Esophagus squamous epithelium (tissue), 5 donors: Measurements from ENCODE around the gene MAP3K5. TPM values are rescaled to one million over a fixed set of nuclear protein-coding genes. Genes with fewer than 3 reads are reported as not detected.
"Not testable (repeated sequence)": the region's sequence is repeated elsewhere in the genome, so short reads cannot be mapped to it uniquely, and the experiment has no call there.

Experiments
- DNase-seq: peaks from one replicate; lab custom pipeline; 2025; lab: John Stamatoyannopoulos, UW
- H3K27ac ChIP-seq, 4 donors: fragments of 200-600 bp; sonication (generic); one replicate each; pipeline ENCODE4 v1.5.1; 2016 to 2019; ENCODE audit warnings: mild to moderate bottlenecking in 1 of 4
- H3K27me3 ChIP-seq, 4 donors: fragments of 200-600 bp; sonication (generic); 1 replicate in 3 of 4; 2 replicates in 1 of 4; pipeline versions ENCODE4 v1.5.1 to v1.6.0; 2017 to 2021; ENCODE audit warnings: antibody characterized with exemption in 1 of 4
- H3K36me3 ChIP-seq, 3 donors: fragments of 200-600 bp; sonication (generic); one replicate each; pipeline ENCODE4 v1.5.1; 2016 to 2019
- H3K4me1 ChIP-seq, 3 donors: fragments of 200-600 bp; sonication (generic); one replicate each; pipeline ENCODE4 v1.5.1; 2017 to 2019
- H3K4me3 ChIP-seq, 4 donors: fragments of 200-600 bp; sonication (generic); 1 replicate in 3 of 4; 2 replicates in 1 of 4; pipeline ENCODE4 v1.5.1; 2016 to 2019; ENCODE audit warnings: mild to moderate bottlenecking in 2 of 4, moderate library complexity in 1 of 4
- H3K9me3 ChIP-seq, 3 donors: fragments of 200-600 bp; sonication (generic); one replicate each; pipeline ENCODE4 v1.5.1; 2016 to 2019
- CTCF ChIP-seq, 6 experiments: fragments of 450-650 bp in 4 of 6; fragments of 200-600 bp in 2 of 6; sonication (generic) in 2 of 6; IDR thresholded peaks; one replicate each; pipeline ENCODE4 v1.5.1; 2016 to 2019; ENCODE audit warnings: antibody characterized with exemption in 6 of 6, mild to moderate bottlenecking in 4 of 6, moderate library complexity in 4 of 6
- POLR2A ChIP-seq, 4 donors: fragments of 450-650 bp; IDR thresholded peaks; one replicate each; pipeline ENCODE4 v1.6.1; 2017; ENCODE audit warnings: antibody characterized with exemption in 4 of 4, mild to moderate bottlenecking in 4 of 4, moderate library complexity in 3 of 4
- WGBS, 2 donors: methylation state at CpG; one replicate each; pipeline ENCODE4 v1.1.5; 2018; 5-methylcytosine and 5-hydroxymethylcytosine counted together
- intact Hi-C: fragments of 100-400 bp; cut with DNase I; formaldehyde crosslinking; loops from one replicate; pipeline ENCODE4 v1.15.0; 2022
- total RNA-seq, 4 donors: library from RNA; depleted of rRNA; stranded (reverse); fragments of >200 nt; gene quantifications; one replicate each; pipeline ENCODE4 v1.1.0, GENCODE V29; 2016
- donor health status: DM: yes; HTN: yes; CAD: no.

The MAP3K5 gene
- total RNA-seq, 4 donors from 2014 or later, result 9.2 to 22.9 (median 20.9) TPM

GRCh38 chr6:136699358-136699757 lies 92.9 kb downstream of the MAP3K5 start:
- H3K4me1 ChIP-seq, result peaks cover 4 to 53% (median 8%) of the 10 kb centered on the region in 3 donors
- H3K27me3 ChIP-seq, result no peaks in the 10 kb centered on the region
- DNase-seq, result no peak

GRCh38 chr6:136696783-136697364 lies 95.4 kb downstream of the MAP3K5 start:
- peak overlapping the region; percentile 55 to 72 (median 62) for H3K27ac ChIP-seq
- H3K4me3 ChIP-seq, result no peak overlapping the region
- no peak for TF ChIP-seq CTCF (IDR thresholded peaks at IDR 0.05)
- TF ChIP-seq POLR2A (IDR thresholded peaks at IDR 0.05), result no peak
- peaks cover 8 to 74% (median 13%) of the 10 kb centered on the region in 3 donors for H3K4me1 ChIP-seq
- peaks cover 0 to 17% (median 4%) of the 10 kb centered on the region in 3 donors for H3K36me3 ChIP-seq
- H3K9me3 ChIP-seq, result no peaks in the 10 kb centered on the region
- intact Hi-C loops, result no loop called here
- H3K27me3 ChIP-seq, result no peaks in the 10 kb centered on the region
- no peak for DNase-seq
- WGBS, 2 donors, result 40 to 68% methylated on average over 7 of the region's 7 CpGs

More at GRCh38 chr6:136699358-136699757, 92.9 kb downstream of the MAP3K5 start:
- Histone ChIP-seq H3K36me3 (peaks cover 0 to 6% (median 0%) of the 10 kb centered on the region in 3 donors), H3K9me3 (no peaks in the 10 kb centered on the region), H3K27ac (no peak overlapping the region), H3K4me3 (no peak overlapping the region)
- intact Hi-C loops, result no loop called here
- 73 to 82% methylated on average over 4 to 5 of the region's 5 CpGs for WGBS, 2 donors
- no peak for TF ChIP-seq CTCF (IDR thresholded peaks at IDR 0.05)
- TF ChIP-seq POLR2A (IDR thresholded peaks at IDR 0.05), result no peak

- TF ChIP-seq POLR2A (IDR thresholded peaks at IDR 0.05) (no peak), CTCF (IDR thresholded peaks at IDR 0.05) (no peak)
- intact Hi-C loops, result no loop called here
- DNase-seq, result no peak
- no peak overlapping the region for H3K4me3 ChIP-seq
- WGBS, 2 donors, result 31 to 37% methylated on average over 2 of the region's 2 CpGs
- no peaks in the 10 kb centered on the region for H3K27me3 ChIP-seq
- peak overlapping the region; percentile 18 to 72 (median 56) for H3K27ac ChIP-seq
- peaks cover 0 to 17% (median 4%) of the 10 kb centered on the region in 3 donors for H3K36me3 ChIP-seq
- H3K9me3 ChIP-seq, result no peaks in the 10 kb centered on the region
- H3K4me1 ChIP-seq, result peaks cover 8 to 74% (median 13%) of the 10 kb centered on the region in 3 donors
Observed at GRCh38 chr6:136696238-136696637, 96.0 kb downstream of the MAP3K5 start.

GRCh38 chr6:136695412-136695811 lies 96.9 kb downstream of the MAP3K5 start:
- no peaks in the 10 kb centered on the region for H3K27me3 ChIP-seq
- no peak overlapping the region for H3K4me3 ChIP-seq
- TF ChIP-seq POLR2A (IDR thresholded peaks at IDR 0.05) (no peak), CTCF (IDR thresholded peaks at IDR 0.05) (no peak)
- H3K9me3 ChIP-seq, result no peaks in the 10 kb centered on the region
- peaks cover 0 to 17% (median 4%) of the 10 kb centered on the region in 3 donors for H3K36me3 ChIP-seq
- intact Hi-C loops, result no loop called here
- peaks cover 8 to 66% (median 13%) of the 10 kb centered on the region in 3 donors for H3K4me1 ChIP-seq
- DNase-seq, result no peak
- 91 to 92% methylated on average over 2 of the region's 2 CpGs for WGBS, 2 donors
- H3K27ac ChIP-seq, result no peak overlapping the region

GRCh38 chr6:136693090-136693489 lies 99.2 kb downstream of the MAP3K5 start:
- peaks cover 8 to 54% (median 9%) of the 10 kb centered on the region in 3 donors for H3K4me1 ChIP-seq
- H3K9me3 ChIP-seq, result no peaks in the 10 kb centered on the region
- no peaks in the 10 kb centered on the region for H3K27me3 ChIP-seq
- no peak overlapping the region for H3K27ac ChIP-seq
- no peak for DNase-seq
- peaks cover 0 to 21% (median 4%) of the 10 kb centered on the region in 3 donors for H3K36me3 ChIP-seq
- no peak for TF ChIP-seq POLR2A (IDR thresholded peaks at IDR 0.05)
- no peak for TF ChIP-seq CTCF (IDR thresholded peaks at IDR 0.05)
- intact Hi-C loops, result no loop called here
- no peak overlapping the region for H3K4me3 ChIP-seq

- Histone ChIP-seq H3K4me1 (peaks cover 3 to 45% (median 21%) of the 10 kb centered on the region in 3 donors), H3K36me3 (peaks cover 0 to 13% (median 4%) of the 10 kb centered on the region in 3 donors)
- intact Hi-C loops, H3K4me3 ChIP-seq, DNase-seq, H3K27ac ChIP-seq, H3K27me3 ChIP-seq, H3K9me3 ChIP-seq: not testable (repeated sequence)
- 81 to 100% methylated on average over 1 of the region's 1 CpG for WGBS, 2 donors
Observed at GRCh38 chr6:136687894-136688293, 104.4 kb downstream of the MAP3K5 start.
